GM19043 (cell line): Measurements from ENCODE around the gene ELANE.

Source experiments
- ATAC-seq: cut with Tn5 transposase; IDR thresholded peaks from one replicate; pipeline ENCODE4 v1.9.1; 2021; ENCODE audit warnings: low read depth; ENCODE audit not compliant: unreplicated experiment

ELANE gene

GRCh38 chr19:852136-853013 is at the start of gene ELANE:
TSS of gene ELANE (plus strand) at chr19:852303. CDS start at chr19:852329, 26 bp downstream.
- no peak for ATAC-seq

- no peak for ATAC-seq
Measured at GRCh38 chr19:802498-803098, 49.5 kb upstream of the ELANE start.

- ATAC-seq = no peak
Measured at GRCh38 chr19:803099-803561, 49.0 kb upstream of the ELANE start.

GRCh38 chr19:803686-804418 is 48.3 kb upstream of the ELANE start:
- no peak for ATAC-seq

GRCh38 chr19:804419-805165 is 47.5 kb upstream of the ELANE start:
- ATAC-seq = no peak

GRCh38 chr19:805166-805551 is 46.9 kb upstream of the ELANE start:
- no peak for ATAC-seq

GRCh38 chr19:805600-806550 is 46.2 kb upstream of the ELANE start:
- no peak for ATAC-seq

GRCh38 chr19:806815-807421 is 45.2 kb upstream of the ELANE start:
- ATAC-seq = no peak

- ATAC-seq = no peak
Measured at GRCh38 chr19:807627-808422, 44.3 kb upstream of the ELANE start.

- ATAC-seq = no peak
Measured at GRCh38 chr19:808423-808775, 43.7 kb upstream of the ELANE start.

- no peak for ATAC-seq
Measured at GRCh38 chr19:810077-810855, 41.8 kb upstream of the ELANE start.

GRCh38 chr19:810883-811489 is 41.1 kb upstream of the ELANE start:
- no peak for ATAC-seq

- ATAC-seq = no peak
Measured at GRCh38 chr19:811506-812048, 40.5 kb upstream of the ELANE start.

GRCh38 chr19:812049-812746 is 39.9 kb upstream of the ELANE start:
- no peak for ATAC-seq

- ATAC-seq = no peak
Measured at GRCh38 chr19:812747-813218, 39.3 kb upstream of the ELANE start.
